ENCODE results near the gene TMEM164. TPM values are rescaled to one million over a fixed set of nuclear protein-coding genes. Genes with fewer than 3 reads are reported as not detected.

The TMEM164 gene
- total and polyA plus RNA-seq, 2 experiments from 2014 or later, result 3.4 to 17.2 TPM

DNA sequence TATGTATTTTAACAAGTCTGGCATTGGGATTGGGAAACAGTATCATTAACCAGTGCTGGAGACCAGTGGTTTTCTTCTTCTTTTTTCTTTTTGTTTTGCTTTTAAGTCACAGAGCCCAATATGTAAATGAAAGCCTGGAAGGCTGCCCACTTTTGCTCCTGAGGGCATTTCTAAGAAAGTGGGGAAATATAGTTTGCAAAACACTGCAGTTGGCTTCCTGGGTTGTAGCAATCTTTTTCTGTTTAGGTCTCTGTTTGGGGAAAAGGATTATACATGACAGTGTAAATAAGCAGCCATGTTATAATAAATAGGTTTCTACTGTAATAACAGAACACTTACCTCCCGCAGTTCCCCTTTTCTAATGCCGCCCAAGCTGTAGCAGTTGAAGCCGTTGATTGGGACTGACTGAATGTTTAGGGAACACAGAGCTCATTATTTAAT lies 105.5 kb downstream of the TMEM164 start:
- no peaks in the 10 kb centered on the region for H4K20me1 ChIP-seq (replicated peaks; ENCODE audit: insufficient read depth)
- H3K27ac ChIP-seq (ENCODE audit: low read depth), result no peak overlapping the region
- no peaks in the 10 kb centered on the region for H3K27me3 Mint-ChIP-seq (ENCODE audit: insufficient read depth, low read depth, poor library complexity)
- H3K4me2 ChIP-seq, result no peak overlapping the region
- no peaks in the 10 kb centered on the region for H3K36me3 Mint-ChIP-seq (ENCODE audit: low read depth)
- H3K27me3 ChIP-seq (ENCODE audit: insufficient read depth), result no peaks in the 10 kb centered on the region
- H3K36me3 ChIP-seq (ENCODE audit: insufficient read depth), result no peaks in the 10 kb centered on the region
- H3K4me1 ChIP-seq (ENCODE audit: insufficient read depth), result no peaks in the 10 kb centered on the region; the same call in 1 of the 2 replicates
- H3K9me3 Mint-ChIP-seq, result no peaks in the 10 kb centered on the region
- DNase-seq (ENCODE audit: low spot score) (no peak), ATAC-seq (no peak)
- peaks cover 7% of the 10 kb centered on the region; the same call in 2 of the 3 replicates for H3K4me1 Mint-ChIP-seq
- H3K79me2 ChIP-seq (replicated peaks; ENCODE audit: insufficient read depth), result no peaks in the 10 kb centered on the region
- H2AFZ ChIP-seq, result no peak overlapping the region
- no peaks in the 10 kb centered on the region for H3K9me2 ChIP-seq (ENCODE audit: insufficient read depth)
- H3K27ac Mint-ChIP-seq, result no peak overlapping the region
- no peaks in the 10 kb centered on the region for H3F3A ChIP-seq (replicated peaks; ENCODE audit: low read depth)
- no peak overlapping the region for H3K4me3 ChIP-seq
- H3K4me3 Mint-ChIP-seq, result no peak overlapping the region
- no peak for TF ChIP-seq POLR2AphosphoS5 (IDR thresholded peaks at IDR 0.05; ENCODE audit: low read depth)
- TF ChIP-seq, protein P1, sequence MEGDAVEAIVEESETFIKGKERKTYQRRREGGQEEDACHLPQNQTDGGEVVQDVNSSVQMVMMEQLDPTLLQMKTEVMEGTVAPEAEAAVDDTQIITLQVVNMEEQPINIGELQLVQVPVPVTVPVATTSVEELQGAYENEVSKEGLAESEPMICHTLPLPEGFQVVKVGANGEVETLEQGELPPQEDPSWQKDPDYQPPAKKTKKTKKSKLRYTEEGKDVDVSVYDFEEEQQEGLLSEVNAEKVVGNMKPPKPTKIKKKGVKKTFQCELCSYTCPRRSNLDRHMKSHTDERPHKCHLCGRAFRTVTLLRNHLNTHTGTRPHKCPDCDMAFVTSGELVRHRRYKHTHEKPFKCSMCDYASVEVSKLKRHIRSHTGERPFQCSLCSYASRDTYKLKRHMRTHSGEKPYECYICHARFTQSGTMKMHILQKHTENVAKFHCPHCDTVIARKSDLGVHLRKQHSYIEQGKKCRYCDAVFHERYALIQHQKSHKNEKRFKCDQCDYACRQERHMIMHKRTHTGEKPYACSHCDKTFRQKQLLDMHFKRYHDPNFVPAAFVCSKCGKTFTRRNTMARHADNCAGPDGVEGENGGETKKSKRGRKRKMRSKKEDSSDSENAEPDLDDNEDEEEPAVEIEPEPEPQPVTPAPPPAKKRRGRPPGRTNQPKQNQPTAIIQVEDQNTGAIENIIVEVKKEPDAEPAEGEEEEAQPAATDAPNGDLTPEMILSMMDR (conservative IDR thresholded peaks at IDR 0.05; ENCODE audit: low read depth in 2 of 2), result no peak
- TF ChIP-seq, protein P2, sequence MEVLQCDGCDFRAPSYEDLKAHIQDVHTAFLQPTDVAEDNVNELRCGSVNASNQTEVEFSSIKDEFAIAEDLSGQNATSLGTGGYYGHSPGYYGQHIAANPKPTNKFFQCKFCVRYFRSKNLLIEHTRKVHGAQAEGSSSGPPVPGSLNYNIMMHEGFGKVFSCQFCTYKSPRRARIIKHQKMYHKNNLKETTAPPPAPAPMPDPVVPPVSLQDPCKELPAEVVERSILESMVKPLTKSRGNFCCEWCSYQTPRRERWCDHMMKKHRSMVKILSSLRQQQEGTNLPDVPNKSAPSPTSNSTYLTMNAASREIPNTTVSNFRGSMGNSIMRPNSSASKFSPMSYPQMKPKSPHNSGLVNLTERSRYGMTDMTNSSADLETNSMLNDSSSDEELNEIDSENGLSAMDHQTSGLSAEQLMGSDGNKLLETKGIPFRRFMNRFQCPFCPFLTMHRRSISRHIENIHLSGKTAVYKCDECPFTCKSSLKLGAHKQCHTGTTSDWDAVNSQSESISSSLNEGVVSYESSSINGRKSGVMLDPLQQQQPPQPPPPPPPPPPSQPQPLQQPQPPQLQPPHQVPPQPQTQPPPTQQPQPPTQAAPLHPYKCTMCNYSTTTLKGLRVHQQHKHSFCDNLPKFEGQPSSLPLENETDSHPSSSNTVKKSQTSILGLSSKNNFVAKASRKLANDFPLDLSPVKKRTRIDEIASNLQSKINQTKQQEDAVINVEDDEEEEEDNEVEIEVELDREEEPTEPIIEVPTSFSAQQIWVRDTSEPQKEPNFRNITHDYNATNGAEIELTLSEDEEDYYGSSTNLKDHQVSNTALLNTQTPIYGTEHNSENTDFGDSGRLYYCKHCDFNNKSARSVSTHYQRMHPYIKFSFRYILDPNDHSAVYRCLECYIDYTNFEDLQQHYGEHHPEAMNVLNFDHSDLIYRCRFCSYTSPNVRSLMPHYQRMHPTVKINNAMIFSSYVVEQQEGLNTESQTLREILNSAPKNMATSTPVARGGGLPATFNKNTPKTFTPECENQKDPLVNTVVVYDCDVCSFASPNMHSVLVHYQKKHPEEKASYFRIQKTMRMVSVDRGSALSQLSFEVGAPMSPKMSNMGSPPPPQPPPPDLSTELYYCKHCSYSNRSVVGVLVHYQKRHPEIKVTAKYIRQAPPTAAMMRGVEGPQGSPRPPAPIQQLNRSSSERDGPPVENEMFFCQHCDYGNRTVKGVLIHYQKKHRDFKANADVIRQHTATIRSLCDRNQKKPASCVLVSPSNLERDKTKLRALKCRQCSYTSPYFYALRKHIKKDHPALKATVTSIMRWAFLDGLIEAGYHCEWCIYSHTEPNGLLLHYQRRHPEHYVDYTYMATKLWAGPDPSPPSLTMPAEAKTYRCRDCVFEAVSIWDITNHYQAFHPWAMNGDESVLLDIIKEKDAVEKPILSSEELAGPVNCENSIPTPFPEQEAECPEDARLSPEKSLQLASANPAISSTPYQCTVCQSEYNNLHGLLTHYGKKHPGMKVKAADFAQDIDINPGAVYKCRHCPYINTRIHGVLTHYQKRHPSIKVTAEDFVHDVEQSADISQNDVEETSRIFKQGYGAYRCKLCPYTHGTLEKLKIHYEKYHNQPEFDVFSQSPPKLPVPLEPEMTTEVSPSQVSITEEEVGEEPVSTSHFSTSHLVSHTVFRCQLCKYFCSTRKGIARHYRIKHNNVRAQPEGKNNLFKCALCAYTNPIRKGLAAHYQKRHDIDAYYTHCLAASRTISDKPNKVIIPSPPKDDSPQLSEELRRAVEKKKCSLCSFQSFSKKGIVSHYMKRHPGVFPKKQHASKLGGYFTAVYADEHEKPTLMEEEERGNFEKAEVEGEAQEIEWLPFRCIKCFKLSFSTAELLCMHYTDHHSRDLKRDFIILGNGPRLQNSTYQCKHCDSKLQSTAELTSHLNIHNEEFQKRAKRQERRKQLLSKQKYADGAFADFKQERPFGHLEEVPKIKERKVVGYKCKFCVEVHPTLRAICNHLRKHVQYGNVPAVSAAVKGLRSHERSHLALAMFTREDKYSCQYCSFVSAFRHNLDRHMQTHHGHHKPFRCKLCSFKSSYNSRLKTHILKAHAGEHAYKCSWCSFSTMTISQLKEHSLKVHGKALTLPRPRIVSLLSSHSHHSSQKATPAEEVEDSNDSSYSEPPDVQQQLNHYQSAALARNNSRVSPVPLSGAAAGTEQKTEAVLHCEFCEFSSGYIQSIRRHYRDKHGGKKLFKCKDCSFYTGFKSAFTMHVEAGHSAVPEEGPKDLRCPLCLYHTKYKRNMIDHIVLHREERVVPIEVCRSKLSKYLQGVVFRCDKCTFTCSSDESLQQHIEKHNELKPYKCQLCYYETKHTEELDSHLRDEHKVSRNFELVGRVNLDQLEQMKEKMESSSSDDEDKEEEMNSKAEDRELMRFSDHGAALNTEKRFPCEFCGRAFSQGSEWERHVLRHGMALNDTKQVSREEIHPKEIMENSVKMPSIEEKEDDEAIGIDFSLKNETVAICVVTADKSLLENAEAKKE (CRISPR knock-in tag; IDR thresholded peaks at IDR 0.05), result no peak
- TF ChIP-seq JUNB (IDR thresholded peaks at IDR 0.05; ENCODE audit: unreplicated experiment), result no peak
- TF ChIP-seq EZH2phosphoT487 (IDR thresholded peaks at IDR 0.05; ENCODE audit: unreplicated experiment), result no peak
- no peak for TF ChIP-seq NANOG (IDR thresholded peaks at IDR 0.05; ENCODE audit: borderline replicate concordance)
- no peak for TF ChIP-seq STAT1 (IDR thresholded peaks at IDR 0.05; ENCODE audit: unreplicated experiment)
- no peak for TF ChIP-seq ZNF114 (CRISPR knock-in tag; IDR thresholded peaks at IDR 0.05)
- TF ChIP-seq, protein P3, sequence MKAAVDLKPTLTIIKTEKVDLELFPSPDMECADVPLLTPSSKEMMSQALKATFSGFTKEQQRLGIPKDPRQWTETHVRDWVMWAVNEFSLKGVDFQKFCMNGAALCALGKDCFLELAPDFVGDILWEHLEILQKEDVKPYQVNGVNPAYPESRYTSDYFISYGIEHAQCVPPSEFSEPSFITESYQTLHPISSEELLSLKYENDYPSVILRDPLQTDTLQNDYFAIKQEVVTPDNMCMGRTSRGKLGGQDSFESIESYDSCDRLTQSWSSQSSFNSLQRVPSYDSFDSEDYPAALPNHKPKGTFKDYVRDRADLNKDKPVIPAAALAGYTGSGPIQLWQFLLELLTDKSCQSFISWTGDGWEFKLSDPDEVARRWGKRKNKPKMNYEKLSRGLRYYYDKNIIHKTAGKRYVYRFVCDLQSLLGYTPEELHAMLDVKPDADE (IDR thresholded peaks at IDR 0.05), result no peak
- TF ChIP-seq EZH2 (IDR thresholded peaks at IDR 0.05; ENCODE audit: low read depth, unreplicated experiment), result no peak
- no peak for TF ChIP-seq ZNF331 (CRISPR knock-in tag; IDR thresholded peaks at IDR 0.05; ENCODE audit: low read depth)
- no peak for TF ChIP-seq CREB1 (CRISPR knock-in tag; IDR thresholded peaks at IDR 0.05; ENCODE audit: low read depth)
- TF ChIP-seq, protein P4, sequence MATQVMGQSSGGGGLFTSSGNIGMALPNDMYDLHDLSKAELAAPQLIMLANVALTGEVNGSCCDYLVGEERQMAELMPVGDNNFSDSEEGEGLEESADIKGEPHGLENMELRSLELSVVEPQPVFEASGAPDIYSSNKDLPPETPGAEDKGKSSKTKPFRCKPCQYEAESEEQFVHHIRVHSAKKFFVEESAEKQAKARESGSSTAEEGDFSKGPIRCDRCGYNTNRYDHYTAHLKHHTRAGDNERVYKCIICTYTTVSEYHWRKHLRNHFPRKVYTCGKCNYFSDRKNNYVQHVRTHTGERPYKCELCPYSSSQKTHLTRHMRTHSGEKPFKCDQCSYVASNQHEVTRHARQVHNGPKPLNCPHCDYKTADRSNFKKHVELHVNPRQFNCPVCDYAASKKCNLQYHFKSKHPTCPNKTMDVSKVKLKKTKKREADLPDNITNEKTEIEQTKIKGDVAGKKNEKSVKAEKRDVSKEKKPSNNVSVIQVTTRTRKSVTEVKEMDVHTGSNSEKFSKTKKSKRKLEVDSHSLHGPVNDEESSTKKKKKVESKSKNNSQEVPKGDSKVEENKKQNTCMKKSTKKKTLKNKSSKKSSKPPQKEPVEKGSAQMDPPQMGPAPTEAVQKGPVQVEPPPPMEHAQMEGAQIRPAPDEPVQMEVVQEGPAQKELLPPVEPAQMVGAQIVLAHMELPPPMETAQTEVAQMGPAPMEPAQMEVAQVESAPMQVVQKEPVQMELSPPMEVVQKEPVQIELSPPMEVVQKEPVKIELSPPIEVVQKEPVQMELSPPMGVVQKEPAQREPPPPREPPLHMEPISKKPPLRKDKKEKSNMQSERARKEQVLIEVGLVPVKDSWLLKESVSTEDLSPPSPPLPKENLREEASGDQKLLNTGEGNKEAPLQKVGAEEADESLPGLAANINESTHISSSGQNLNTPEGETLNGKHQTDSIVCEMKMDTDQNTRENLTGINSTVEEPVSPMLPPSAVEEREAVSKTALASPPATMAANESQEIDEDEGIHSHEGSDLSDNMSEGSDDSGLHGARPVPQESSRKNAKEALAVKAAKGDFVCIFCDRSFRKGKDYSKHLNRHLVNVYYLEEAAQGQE (IDR thresholded peaks at IDR 0.05; ENCODE audit: unreplicated experiment), result no peak
